GM20431 (cell line): ENCODE measurements around the gene CCDC149.

ENCODE experiments used
- in situ Hi-C: fragments of 300-500 bp; cut with MseI, MboI; formaldehyde crosslinking; loops from one replicate; pipeline ENCODE4 v1.15.0; 2020; ENCODE audit warnings: low sequenced_read_pairs; ENCODE audit not compliant: unreplicated experiment

Gene CCDC149

DNA sequence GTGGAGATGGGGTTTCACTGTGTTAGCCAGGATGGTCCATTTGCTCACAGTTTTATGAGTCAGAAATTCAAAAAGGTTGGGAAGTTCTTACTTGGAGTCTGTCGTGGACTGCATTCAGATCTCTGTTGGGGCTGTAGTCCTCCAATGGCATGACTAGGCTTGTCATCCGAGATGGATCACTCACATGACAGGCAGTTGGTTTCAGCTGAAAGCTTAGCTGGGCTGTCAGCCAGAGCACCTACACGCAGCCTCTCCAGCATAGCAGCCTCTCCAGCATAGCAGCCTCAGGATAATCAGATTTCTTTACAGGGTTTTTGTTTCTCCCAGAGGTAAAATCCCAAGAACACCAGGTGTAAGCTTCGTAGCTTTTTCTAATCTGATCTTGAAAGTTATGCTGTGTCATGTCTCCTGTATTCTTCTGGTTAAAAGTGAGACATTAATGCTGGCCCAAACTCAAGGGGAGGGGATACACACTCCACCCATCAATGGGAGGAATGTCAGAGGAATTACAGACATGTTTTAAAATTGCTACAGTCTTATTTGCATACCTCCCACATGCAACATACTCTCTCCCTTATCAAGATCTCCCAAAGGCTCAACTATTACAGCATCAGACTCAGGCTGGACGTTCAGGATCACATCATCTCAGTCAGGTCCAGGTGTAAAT lies 149.1 kb downstream of the CCDC149 start:
- in situ Hi-C loops, result no loop called here
